KG1 (cell line): Measurements from ENCODE around the gene ZNF574.

Experiments
- DNase-seq: peaks from one replicate; lab custom pipeline; 2025; lab: John Stamatoyannopoulos, UW

The ZNF574 gene

DNA sequence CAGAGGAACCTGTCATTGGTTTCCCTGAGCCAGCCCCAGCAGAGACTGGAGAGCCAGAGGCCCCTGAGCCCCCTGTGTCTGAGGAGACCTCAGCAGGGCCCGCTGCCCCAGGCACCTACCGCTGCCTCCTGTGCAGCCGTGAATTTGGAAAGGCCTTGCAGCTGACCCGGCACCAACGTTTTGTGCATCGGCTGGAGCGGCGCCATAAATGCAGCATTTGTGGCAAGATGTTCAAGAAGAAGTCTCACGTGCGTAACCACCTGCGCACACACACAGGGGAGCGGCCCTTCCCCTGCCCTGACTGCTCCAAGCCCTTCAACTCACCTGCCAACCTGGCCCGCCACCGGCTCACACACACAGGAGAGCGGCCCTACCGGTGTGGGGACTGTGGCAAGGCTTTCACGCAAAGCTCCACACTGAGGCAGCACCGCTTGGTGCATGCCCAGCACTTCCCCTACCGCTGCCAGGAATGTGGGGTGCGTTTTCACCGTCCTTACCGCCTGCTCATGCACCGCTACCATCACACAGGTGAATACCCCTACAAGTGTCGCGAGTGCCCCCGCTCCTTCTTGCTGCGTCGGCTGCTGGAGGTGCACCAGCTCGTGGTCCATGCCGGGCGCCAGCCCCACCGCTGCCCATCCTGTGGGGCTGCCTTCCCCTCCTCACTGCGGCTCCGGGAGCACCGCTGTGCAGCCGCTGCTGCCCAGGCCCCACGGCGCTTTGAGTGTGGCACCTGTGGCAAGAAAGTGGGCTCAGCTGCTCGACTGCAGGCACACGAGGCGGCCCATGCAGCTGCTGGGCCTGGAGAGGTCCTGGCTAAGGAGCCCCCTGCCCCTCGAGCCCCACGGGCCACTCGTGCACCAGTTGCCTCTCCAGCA lies 4.2 kb downstream of the ZNF574 start:
- DNase-seq = no peak

DNA sequence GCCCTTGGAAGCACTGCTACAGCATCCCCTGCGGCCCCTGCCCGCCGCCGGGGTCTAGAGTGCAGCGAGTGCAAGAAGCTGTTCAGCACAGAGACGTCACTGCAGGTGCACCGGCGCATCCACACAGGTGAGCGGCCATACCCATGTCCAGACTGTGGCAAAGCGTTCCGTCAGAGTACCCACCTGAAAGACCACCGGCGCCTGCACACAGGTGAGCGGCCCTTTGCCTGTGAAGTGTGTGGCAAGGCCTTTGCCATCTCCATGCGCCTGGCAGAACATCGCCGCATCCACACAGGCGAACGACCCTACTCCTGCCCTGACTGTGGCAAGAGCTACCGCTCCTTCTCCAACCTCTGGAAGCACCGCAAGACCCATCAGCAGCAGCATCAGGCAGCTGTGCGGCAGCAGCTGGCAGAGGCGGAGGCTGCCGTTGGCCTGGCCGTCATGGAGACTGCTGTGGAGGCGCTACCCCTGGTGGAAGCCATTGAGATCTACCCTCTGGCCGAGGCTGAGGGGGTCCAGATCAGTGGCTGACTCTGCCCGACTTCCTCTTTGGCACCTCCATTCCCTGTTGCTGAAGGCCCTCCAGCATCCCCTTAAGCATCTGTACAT lies 4.9 kb downstream of the ZNF574 start:
- DNase-seq = no peak

DNA sequence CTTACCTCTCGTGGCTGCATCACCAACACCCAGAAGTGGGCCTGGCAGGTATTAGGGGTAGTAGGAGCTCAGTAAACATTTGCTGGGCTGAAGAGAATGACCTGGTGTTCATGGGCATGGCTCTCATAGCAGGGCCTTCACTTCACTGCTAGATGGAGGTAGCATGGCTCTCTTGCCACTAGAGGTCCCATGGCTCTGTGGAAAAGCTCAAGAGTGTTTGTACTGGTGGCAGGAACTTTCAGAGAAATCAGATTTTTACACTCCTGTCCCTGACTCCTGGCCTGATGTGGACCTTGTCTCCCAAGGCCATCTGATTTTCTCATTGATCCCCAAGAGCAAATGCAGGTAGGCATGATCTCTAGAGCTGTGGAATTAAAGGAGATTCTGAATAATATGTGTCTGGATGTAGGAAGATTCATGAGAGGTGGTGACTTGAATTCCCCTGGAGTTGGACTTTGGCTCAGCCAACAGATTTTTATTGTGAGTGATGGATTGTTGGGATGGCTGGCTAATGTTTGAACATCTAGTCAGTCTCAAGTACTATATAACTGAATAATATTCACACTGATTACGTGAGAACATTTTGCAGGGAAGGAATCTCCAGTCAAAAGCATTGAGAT lies 5.7 kb downstream of the ZNF574 start:
- no peak for DNase-seq

DNA sequence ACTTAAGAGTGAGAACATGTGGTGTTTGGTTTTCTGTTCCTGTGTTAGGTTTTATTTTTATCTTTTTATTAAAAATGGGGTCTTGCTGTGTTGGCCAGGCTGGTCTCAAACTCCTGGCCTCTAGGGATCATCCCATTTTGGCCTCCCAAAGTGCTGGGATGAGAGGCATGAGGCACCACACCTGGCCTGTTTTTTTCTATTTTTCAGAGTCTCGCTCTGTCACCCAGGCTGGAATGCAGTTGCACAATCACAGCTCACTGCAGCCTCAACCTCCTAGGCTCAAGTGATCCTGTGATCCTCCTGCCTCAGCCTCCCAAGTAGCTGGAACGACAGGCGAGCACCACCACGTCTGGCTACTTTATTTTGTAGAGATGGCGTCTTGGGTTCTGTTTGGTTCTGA lies 7.6 kb downstream of the ZNF574 start:
- no peak for DNase-seq

DNA sequence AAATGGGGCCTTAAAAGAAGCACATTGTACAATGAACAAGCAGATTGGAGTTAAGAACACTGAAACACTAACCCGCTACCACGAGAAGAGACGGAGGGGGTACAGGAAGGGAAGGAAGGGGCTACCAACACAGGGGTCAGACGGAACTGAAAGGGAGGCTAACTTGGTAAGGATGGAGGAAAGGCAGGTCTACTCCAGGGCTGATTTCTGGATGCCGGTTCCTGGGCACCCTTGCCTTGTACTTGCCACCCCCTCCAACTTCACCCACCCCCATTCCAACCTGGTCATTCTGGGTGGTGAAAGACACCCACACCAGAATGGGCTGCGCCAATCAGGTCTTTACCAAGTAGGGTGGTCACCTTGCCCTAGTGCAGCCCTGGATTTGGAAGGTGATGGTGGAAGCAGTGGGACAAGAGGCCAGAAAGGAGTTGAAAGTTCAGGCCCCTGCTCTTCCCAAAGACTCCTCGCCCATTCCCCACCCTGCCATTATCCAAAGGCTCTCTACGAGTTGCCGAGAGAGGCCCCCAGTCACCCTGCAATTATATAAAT lies 10.3 kb downstream of the ZNF574 start:
- no peak for DNase-seq

DNA sequence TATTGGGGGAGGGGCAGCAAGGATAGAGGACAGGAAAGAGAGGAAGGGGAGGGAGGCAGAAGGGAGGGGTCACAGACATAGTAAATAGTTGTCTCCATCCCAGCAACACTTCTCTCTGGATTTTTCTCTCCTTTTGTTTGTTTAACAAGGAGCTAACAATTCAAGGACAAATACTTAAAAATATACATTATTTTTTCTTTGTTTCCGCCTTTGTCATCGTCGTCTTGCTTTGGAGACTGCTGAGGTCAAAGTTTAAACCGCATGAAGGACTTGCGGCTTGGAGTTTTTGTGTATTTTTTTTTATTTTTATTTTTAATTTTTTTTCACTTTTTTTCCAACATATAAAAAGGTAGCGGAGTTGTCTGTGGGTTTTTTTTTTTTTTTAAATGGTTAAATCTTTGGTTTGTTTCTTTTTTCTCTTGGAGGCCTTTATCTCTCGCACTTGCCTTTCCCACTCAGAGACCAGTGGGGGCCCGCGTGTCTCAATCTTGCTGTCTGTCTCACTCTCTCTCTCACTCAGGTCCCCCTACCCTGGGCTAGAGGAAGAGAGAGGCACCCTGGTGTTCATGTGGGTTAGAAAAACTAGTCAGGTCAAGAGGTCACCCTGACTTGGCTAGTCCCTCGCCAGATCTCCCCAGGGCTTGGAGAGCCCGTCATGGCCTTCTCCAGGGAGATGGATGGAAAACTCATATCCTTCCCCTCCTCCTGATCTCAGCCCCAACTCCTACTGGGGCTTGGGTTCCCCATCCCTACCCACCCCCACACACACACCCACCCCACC lies 11.0 kb downstream of the ZNF574 start:
- DNase-seq = no peak

DNA sequence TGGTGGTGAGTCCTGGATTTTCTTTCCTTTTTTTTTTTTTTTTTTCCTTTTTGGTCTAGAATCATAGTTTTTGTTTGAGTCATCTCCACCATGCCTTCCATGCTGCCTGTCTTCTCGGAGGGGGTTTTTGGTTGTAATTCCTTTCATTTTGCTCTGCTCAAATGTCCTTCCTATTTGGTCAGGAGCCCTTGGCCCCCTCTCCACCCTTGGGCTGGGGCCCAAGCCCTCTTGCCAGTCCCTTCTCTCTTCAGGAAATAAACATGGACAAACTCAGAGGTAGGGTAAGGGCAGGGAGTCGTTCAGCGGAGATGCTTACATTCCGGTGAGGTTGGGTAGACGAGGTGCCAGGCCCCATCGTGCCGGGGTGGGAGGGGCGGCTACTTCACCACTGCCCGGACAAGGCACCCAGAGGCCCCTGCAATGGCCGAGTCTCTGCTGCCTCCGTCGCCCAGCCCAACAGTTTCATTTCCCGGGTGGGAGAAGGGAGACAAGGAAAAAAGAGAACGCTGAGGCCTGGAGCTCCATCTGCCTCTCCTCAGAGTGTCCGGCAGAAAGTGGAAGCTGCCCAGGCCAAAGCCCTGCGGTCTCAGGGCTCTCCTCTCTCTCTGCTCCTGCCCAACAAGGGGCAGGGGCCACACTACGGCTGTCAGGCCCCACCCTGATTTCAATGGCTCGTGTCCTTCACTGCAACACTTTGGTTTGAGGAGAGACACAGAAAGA lies 12.7 kb downstream of the ZNF574 start:
- DNase-seq = no peak

DNA sequence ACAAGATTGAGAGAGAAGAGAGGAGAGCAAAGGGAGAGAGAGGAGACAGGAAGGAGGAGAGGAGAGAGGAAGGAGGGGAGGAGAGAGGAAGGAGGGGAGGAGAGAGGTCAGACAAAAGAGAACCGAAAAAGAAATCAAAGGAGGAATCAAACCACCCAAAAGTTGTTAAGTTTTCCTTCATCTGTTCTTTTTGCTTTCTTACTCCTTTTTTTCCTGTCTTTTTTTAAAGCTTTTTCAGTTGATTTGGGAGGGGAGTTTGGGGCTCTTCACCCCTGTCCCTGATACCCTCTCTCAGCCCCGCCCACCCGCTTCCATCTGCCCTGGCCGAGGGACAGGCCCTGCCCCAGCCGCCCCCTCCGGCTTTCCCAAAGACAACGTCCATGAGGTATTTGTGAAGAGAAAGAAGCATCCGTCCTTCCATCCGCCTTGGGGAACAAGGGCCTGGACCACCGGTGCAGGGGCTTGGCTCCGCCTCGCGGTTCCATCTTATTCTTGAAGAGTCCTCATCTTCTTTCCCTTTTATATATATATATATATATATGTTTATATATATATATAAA lies 13.3 kb downstream of the ZNF574 start:
- no peak for DNase-seq

DNA sequence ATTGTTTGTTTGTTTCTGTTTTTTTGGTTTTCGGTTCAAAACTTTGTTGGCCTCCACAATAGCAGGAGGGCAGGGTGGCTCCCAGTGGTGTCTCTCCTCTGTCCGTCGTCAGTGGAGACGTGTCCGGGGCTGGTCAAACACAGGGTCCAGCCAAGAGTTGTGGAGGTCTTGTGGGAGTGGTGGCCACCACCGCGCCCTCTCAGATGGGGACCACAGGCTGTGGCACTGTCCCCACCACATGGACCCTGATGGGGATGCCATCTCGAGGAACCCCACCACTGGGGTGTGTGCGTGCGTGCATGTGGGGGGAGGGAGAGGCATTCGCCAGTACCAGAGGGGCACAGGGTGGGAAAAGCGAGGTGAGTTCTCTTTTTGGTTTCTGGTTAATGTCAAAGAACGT lies 13.8 kb downstream of the ZNF574 start:
- DNase-seq = no peak

DNA sequence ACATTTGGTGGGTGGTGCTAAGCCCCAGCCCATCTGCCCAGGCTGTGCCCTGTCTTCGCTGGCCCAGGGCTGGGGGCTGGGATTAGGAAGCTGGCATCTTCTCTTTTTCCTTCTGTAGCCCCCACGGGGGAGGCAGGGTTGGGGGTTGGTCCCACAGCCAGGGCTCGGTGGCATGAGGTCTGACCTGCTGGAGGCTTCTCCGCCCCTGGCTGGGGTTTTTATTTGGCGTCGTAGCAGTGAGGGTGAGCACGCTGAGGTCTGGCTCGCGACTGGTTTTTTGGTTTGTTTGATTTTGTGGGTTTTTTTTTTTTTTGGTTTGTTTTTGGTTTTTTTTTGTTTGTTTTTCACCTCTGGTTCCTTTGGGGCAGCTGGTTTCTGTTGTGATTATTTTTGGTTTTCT lies 14.7 kb downstream of the ZNF574 start:
- no peak for DNase-seq

DNA sequence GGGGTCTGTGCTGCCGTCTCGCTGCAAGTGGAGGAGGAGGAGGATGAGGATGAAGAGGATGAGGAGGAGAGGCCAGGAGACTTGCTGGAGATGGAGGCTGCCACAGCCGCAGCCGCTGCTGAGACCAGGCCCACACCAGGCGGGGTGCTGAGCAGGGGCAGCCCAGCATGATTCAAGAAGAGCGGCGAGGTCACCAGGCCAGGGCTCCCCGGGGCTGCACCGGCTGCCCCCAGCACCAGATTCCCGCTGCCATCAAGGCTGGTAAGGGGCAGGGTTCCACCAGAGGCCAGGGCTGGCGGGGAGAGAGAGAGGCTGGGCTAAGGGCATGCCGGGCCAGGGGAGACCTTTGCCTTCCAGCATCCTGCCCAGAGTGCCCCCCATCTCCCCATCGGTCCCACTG lies 15.3 kb downstream of the ZNF574 start:
- no peak for DNase-seq

DNA sequence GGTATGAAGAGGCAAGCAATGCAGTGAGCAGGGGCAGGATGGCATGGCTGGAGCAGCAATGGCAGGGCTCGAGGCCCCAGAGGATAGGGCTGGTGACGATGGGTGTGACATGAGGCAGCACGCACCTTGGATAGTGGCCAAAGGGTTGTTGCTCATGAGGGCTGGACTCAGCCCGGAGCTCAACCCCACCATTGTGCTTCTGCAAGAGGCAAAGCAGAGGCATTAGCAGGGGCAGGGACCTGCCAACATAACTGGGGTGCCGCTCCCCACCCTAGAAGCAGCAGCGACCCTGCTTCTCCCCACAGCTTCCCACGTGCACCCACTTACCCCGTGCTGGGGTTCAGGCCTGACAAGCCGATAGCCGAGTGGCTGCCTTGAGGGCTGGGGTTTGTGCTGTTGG lies 15.8 kb downstream of the ZNF574 start:
- DNase-seq = no peak

DNA sequence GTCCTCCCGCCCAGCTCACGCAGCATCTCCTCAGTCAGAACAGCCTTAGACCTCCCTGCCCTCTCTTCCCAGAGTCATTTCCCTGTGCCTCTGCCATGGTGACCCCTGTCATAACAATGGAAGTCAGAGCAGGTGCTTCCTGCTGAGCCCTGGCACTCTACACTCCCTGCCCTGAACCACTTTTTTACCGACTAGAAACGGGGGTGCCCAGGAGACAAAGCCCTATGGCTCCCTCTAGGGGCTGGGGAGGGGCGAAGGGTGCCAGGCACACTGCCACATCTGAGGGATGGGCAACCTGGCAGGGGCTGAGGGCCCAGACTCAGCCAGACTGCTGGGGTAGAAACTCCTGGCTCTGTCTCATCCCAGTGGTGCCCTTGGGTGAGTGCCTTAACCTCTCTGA lies 16.4 kb downstream of the ZNF574 start:
- DNase-seq = no peak

DNA sequence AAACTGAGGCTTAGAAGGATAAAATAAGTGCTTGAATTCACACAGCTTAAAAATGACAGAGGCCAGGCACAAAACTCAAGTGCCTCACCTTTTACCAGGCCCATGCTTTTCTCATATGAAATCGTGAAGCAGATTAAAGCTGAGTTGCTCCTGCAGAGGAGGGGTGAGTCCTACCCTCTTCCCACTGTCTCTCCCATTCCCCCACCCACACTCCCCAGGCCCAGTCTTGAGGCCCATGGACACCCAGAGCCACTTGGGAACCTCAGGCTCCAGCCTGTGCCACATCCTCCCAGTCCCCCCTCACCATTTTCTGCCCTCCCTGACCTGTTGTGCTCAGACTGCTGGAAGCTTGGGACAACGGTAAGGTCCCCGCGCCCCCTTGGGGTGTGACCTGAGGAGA lies 17.5 kb downstream of the ZNF574 start:
- DNase-seq = no peak

DNA sequence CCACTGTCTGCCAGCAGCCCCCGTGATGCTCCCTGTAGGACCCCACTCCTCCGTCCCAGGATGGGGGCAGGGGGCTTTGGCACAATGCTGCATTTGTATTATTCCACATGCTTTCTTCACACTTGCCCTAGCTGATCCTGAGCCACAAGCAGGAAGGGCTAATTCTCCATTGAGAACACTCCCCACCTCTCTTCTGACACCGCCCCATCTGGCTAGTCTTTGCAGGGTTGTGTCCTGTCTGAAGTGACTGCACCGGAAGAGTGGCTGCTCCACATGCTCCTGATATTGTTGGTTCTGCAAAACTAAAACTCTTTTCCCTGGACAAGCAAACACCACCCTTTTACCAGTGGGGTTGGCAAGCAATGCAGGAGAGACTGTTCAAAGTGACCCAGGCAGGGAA lies 18.0 kb downstream of the ZNF574 start:
- DNase-seq = no peak

DNA sequence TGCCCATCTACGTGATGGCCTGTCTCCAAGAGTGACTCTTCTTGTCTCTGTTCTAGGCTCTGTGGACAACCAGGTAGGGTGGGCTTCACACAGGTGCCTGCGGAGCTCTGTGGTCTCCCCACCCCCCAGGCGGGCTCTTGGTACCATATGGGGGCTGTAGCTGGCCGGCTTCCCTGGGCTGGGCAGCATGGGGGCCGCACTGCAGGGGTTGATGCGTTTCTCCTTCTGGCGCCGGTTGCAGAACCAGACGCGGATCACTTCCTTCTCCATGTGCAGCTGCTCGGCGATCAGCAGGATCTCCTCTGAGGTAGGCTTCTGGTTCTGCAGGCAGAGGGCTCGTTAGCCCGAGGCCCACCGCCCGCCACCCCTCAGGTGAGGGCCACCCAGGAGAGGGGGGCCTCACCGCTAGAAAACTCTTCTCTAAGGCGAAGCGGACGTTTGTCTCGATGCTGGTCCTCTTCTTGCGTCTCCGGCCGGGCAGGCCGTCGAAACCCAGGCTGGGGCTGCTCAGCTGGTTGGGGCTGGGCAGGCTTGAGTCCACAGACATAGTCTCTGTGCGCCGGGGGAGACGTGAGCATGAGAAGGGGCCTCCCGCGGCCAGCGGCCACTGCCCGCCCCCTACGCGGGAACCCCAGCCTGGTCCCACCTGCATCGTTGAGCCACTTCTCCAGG lies 19.3 kb downstream of the ZNF574 start:
- no peak for DNase-seq

DNA sequence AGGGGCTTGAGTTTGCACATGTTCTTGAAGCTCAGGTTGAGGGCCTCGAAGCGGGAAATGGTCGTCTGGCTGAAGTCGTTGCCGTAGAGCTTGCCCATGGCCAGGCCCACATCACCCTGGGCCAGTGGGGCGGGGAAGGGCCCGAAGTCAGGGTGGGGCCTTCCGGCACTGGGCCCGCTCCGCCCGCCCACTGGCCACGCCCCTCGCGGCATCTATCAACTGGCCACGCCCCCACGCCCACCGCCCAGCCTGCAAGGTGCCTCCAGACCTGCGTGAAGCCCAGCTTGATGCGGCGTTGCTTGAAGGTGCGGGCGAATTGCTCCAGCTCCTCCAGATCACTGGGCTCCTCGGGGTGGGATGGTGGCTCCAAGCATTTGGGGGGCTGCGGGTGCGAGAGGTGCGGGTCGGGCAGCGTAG lies 19.9 kb downstream of the ZNF574 start:
- no peak for DNase-seq

DNA sequence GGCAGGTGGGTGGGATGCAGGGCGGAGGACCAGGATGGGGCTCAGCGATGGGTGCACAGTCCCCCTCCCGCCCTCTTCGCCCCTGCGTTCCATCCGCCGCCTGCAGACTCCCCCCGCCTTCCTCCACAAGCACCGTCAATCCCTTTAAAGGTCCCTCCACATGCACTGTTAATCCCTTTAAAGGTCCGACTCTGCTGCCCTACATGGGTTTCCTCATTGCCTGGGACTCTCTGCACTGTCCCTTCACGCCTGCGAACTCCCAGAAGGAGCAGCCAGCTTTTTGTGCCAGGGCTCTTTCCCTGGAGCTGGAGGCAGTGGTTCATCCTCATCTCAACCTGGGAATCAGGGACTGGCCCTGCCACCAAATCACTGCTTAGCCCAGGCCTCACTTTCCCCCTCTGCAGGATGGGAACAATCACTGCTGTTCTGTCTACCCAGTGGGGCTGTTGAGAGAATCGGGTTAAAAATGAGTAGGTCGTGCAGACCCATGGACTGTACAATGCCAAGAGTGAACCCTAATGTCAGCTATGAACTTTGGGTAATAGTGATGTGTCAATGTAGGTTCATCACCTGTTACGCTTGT lies 20.4 kb downstream of the ZNF574 start:
- DNase-seq = no peak

DNA sequence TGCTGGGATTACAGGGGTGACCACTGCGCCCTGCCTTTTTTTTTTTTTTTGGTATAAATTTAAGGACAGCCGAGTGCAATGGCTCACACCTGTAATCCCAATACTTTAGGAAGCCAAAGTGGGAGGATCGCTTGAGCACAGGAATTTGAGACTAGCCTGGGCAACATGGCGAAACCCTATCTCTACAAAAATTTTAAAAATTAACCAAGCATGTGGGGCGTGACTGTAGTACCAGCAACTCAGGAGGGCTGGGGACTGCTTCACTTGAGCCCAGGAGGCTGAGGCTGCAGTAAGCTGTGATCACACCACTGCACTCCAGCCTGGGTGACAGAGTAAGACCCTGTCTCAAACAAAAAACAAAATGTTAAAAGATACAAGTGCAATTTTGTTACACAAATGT lies 21.5 kb downstream of the ZNF574 start:
- no peak for DNase-seq

DNA sequence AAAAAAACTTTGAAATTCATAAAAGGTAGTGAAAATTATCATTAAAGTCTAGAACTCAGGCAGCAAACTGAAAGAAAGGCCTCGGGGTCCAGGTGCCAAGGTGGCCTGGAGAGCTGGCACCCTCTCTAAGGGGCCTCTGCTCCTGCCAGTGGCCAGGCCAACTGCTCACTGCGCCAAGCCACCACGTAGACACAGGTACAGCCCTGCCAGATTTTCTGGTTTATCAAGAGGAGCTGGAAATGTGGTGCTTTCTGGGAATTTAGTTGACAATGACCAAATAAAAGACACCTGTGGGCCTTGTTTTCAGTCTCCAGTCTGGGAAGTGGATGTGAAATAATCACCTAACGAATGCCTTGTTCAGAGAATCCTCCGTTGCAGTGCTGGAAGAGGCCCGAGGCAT lies 22.8 kb downstream of the ZNF574 start:
- no peak for DNase-seq
